ENCODE results near the gene NPBWR2.

DNA sequence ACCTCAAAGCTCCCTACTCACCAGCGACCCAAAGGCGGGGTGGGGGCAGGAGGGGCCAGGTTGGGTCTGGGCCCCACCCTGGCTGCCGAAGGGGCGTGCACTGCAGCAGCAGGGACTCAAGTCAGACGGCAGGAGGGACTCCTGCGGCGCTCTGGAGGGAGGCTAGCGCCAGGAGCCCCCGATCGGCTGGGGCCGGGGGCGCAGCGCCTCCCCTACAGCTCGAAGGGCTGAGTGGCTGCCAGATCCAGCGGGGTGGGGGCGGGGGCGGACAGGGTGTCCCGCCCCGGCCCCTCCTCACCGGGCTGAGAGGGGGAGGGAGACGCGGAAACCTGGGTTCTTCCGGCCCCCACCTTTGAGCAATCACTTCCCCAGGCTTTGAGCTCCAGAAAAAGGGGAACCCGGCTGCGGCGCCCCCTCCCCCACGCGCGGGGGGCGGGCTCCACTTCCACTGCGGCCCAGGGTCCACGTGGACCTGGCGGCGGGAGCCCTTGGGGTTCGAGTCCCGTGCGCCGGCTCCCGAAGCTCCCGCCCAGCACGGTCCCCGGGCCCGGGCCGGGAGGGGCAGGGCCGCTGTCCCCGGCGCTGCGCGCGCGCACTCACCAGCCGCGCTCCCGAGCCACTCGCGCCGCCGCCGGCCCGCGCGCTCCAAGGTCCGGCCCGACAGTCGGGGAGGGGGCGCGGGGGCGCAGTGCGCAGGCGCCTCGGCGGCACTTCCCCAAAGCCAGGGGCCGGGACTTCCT, 27.9 kb downstream of the NPBWR2 start, which contains the start of gene RGS19:
- TF ChIP-seq, protein P1, sequence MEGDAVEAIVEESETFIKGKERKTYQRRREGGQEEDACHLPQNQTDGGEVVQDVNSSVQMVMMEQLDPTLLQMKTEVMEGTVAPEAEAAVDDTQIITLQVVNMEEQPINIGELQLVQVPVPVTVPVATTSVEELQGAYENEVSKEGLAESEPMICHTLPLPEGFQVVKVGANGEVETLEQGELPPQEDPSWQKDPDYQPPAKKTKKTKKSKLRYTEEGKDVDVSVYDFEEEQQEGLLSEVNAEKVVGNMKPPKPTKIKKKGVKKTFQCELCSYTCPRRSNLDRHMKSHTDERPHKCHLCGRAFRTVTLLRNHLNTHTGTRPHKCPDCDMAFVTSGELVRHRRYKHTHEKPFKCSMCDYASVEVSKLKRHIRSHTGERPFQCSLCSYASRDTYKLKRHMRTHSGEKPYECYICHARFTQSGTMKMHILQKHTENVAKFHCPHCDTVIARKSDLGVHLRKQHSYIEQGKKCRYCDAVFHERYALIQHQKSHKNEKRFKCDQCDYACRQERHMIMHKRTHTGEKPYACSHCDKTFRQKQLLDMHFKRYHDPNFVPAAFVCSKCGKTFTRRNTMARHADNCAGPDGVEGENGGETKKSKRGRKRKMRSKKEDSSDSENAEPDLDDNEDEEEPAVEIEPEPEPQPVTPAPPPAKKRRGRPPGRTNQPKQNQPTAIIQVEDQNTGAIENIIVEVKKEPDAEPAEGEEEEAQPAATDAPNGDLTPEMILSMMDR (IDR thresholded peaks at IDR 0.05) = no peak
- TF ChIP-seq ZFX (IDR thresholded peaks at IDR 0.05; ENCODE audit: borderline replicate concordance) = no peak

Data from 22Rv1 (cell line).